GM23338 (cell line): ENCODE results near the gene CCND1. TPM values are rescaled to one million over a fixed set of nuclear protein-coding genes. Genes with fewer than 3 reads are reported as not detected.

Experiments used
- ATAC-seq: fragments of 200-7000 bp; cut with Tn5 transposase; 3 replicates; pipeline ENCODE4 v1.9.1; 2020
- DNase-seq: peaks from one replicate; pipeline ENCODE4 v3.0.0-alpha.2; 2015; ENCODE audit warnings: low spot score
- H2AFZ ChIP-seq: fragments of 200-600 bp; sonication (generic); 2 replicates; pipeline ENCODE4 v1.8.0; 2016; ENCODE audit warnings: antibody characterized with exemption, mild to moderate bottlenecking, moderate library complexity
- H3F3A ChIP-seq: fragments of 200-600 bp; sonication (generic); replicated peaks from 2 replicates; pipeline ENCODE4 v1.8.0; 2017; ENCODE audit warnings: antibody characterized with exemption, mixed run types, low read depth
- H3K27ac ChIP-seq: fragments of 200-600 bp; sonication (generic); 2 replicates; pipeline ENCODE4 v1.6.1; 2016; ENCODE audit warnings: low read depth
- H3K27me3 ChIP-seq: fragments of 200-600 bp; sonication (generic); 2 replicates; pipeline ENCODE4 v1.8.0; 2016; ENCODE audit warnings: mild to moderate bottlenecking, mixed run types, moderate library complexity; ENCODE audit not compliant: insufficient read depth
- H3K36me3 ChIP-seq: fragments of 200-600 bp; sonication (generic); 2 replicates; pipeline ENCODE4 v1.8.0; 2016; ENCODE audit warnings: mild to moderate bottlenecking; ENCODE audit not compliant: insufficient read depth
- H3K4me1 ChIP-seq: fragments of 200-600 bp; sonication (generic); 2 replicates; pipeline ENCODE4 v1.8.0; 2016; ENCODE audit warnings: mild to moderate bottlenecking, moderate library complexity; ENCODE audit not compliant: insufficient read depth
- H3K4me2 ChIP-seq: fragments of 200-600 bp; sonication (generic); 2 replicates; pipeline ENCODE4 v1.7.1; 2017; ENCODE audit warnings: mixed run types
- H3K4me3 ChIP-seq: fragments of 200-600 bp; sonication (generic); 2 replicates; pipeline ENCODE4 v1.6.1; 2016; ENCODE audit warnings: mixed run types
- H3K79me2 ChIP-seq: fragments of 200-600 bp; sonication (generic); replicated peaks from 2 replicates; pipeline ENCODE4 v1.8.0; 2017; ENCODE audit warnings: mild to moderate bottlenecking; ENCODE audit not compliant: insufficient read depth
- H3K9me2 ChIP-seq: fragments of 200-600 bp; sonication (generic); 2 replicates; pipeline ENCODE4 v1.8.0; 2017; ENCODE audit not compliant: insufficient read depth
- H4K20me1 ChIP-seq: fragments of 200-600 bp; sonication (generic); replicated peaks from 2 replicates; pipeline ENCODE4 v1.8.0; 2017; ENCODE audit warnings: mild to moderate bottlenecking; ENCODE audit not compliant: insufficient read depth
- H3K27ac Mint-ChIP-seq: 2 replicates; pipeline ENCODE4 v1.8.0; 2020; ENCODE audit warnings: inconsistent platforms, mild to moderate bottlenecking, moderate library complexity, mixed read lengths
- H3K27me3 Mint-ChIP-seq: 3 replicates; pipeline ENCODE4 v1.8.0; 2022; ENCODE audit warnings: low read depth, mild to moderate bottlenecking, moderate library complexity, mixed read lengths, inconsistent platforms; ENCODE audit not compliant: insufficient read depth, poor library complexity
- H3K36me3 Mint-ChIP-seq: 3 replicates; pipeline ENCODE4 v1.8.0; 2021; ENCODE audit warnings: low read depth, mild to moderate bottlenecking, inconsistent platforms, moderate library complexity, mixed read lengths
- H3K4me1 Mint-ChIP-seq: 3 replicates; pipeline ENCODE4 v1.8.0; 2020; ENCODE audit warnings: mild to moderate bottlenecking, inconsistent platforms, mixed read lengths
- H3K4me3 Mint-ChIP-seq: 3 replicates; pipeline ENCODE4 v1.8.0; 2021; ENCODE audit warnings: moderate library complexity, mild to moderate bottlenecking, inconsistent platforms, mixed read lengths
- H3K9me3 Mint-ChIP-seq: 3 replicates; pipeline ENCODE4 v1.8.0; 2020; ENCODE audit warnings: moderate library complexity, mild to moderate bottlenecking, inconsistent platforms, mixed read lengths
- CREB1 ChIP-seq: fragments of 250-450 bp; sonication (Bioruptor Pico); IDR thresholded peaks from 2 replicates; pipeline ENCODE4 v1.5.0; 2020; ENCODE audit warnings: low read depth, mild to moderate bottlenecking, moderate library complexity
- CTCF ChIP-seq, 2 experiments: fragments of 200-600 bp in 1 of 2; sonication (generic) in 1 of 2; conservative IDR thresholded peaks; 2 replicates each; pipeline versions ENCODE4 v1.5.1 to v1.6.1; 2016 to 2017; ENCODE audit warnings: antibody characterized with exemption in 2 of 2, low read depth in 2 of 2, mild to moderate bottlenecking in 2 of 2, moderate library complexity in 1 of 2
- ETS1 ChIP-seq: IDR thresholded peaks from 2 replicates; pipeline ENCODE4 v1.6.1; 2016; ENCODE audit warnings: antibody characterized with exemption
- EZH2phosphoT487 ChIP-seq: fragments of 200-600 bp; sonication (generic); IDR thresholded peaks from one replicate; pipeline ENCODE4 v1.8.1; 2018; ENCODE audit warnings: antibody characterized with exemption; ENCODE audit not compliant: unreplicated experiment
- JUNB ChIP-seq: IDR thresholded peaks from one replicate; pipeline ENCODE4 v1.6.1; 2016; ENCODE audit warnings: antibody characterized with exemption; ENCODE audit not compliant: unreplicated experiment
- NANOG ChIP-seq: IDR thresholded peaks from 2 replicates; pipeline ENCODE4 v1.6.1; 2016; ENCODE audit warnings: antibody characterized with exemption, borderline replicate concordance
- POLR2AphosphoS5 ChIP-seq: IDR thresholded peaks from 2 replicates; pipeline ENCODE4 v1.6.1; 2016; ENCODE audit warnings: antibody characterized with exemption, low read depth
- REST ChIP-seq: IDR thresholded peaks from one replicate; pipeline ENCODE4 v1.6.1; 2018; ENCODE audit warnings: antibody characterized with exemption; ENCODE audit not compliant: unreplicated experiment
- polyA plus RNA-seq: library from polyadenylated mRNA; unstranded; fragments of >200 nt; fragmentation: Nextera tagmentation; extraction: Ambion mirVana; gene quantifications from 2 replicates; pipeline ENCODE4 v1.2.1, GENCODE V29; 2016
- total RNA-seq: library from RNA; depleted of rRNA; stranded (reverse); fragments of >200 nt; shearing (Covaris generic); gene quantifications from 2 replicates; pipeline ENCODE4 v1.2.3, GENCODE V29; 2014

The CCND1 gene
- total and polyA plus RNA-seq, 2 experiments from 2014 or later, result 109 to 183 TPM

GRCh38 chr11:69651834-69652620 is 11.1 kb downstream of the CCND1 start:
- no peak for TF ChIP-seq CTCF (conservative IDR thresholded peaks at IDR 0.05; ENCODE audit: low read depth in 2 of 2)
- no peak for TF ChIP-seq POLR2AphosphoS5
- TF ChIP-seq EZH2phosphoT487, result no peak
- no peak for TF ChIP-seq NANOG
- no peak for TF ChIP-seq REST
- TF ChIP-seq CREB1 (CRISPR knock-in tag), result no peak
- no peaks in the 10 kb centered on the region for H3K9me2 ChIP-seq
- 0 out of 2 replicates have a peak, but pooled peaks cover 3% of the 10 kb centered on the region for H3K79me2 ChIP-seq
- DNase-seq (no peak), ATAC-seq (no peak)
- no peak overlapping the region for H2AFZ ChIP-seq
- Mint-ChIP-seq H3K27me3 (peaks cover 18% of the 10 kb centered on the region), H3K36me3 (peaks cover 63% of the 10 kb centered on the region), H3K4me1 (peaks cover 12% of the 10 kb centered on the region), H3K27ac (no peak overlapping the region), H3K4me3 (no peak overlapping the region), H3K9me3 (no peaks in the 10 kb centered on the region; the same call in 2 of the 3 replicates)
- no peaks in the 10 kb centered on the region for H3K4me1 ChIP-seq
- peaks cover 18% of the 10 kb centered on the region for H3K36me3 ChIP-seq
- H4K20me1 ChIP-seq, result 0 out of 2 replicates have a peak, but pooled peaks cover 3% of the 10 kb centered on the region
- H3K4me2 ChIP-seq, result no peak overlapping the region
- no peak overlapping the region for H3K27ac ChIP-seq
- H3K4me3 ChIP-seq, result no peak overlapping the region
- H3F3A ChIP-seq, result 0 out of 2 replicates have a peak, but pooled peaks cover 4% of the 10 kb centered on the region
- H3K27me3 ChIP-seq, result no peaks in the 10 kb centered on the region

- H3K4me2 ChIP-seq, result no peak overlapping the region
- peaks cover 8% of the 10 kb centered on the region; the same call in 1 of the 2 replicates for H3K4me1 ChIP-seq
- H3K27ac Mint-ChIP-seq, result no peak overlapping the region
- peak overlapping the region; percentile 60; the same call in 1 of the 2 replicates for H3K27ac ChIP-seq
- H3K27me3 ChIP-seq, result no peaks in the 10 kb centered on the region
- peaks cover 22% of the 10 kb centered on the region for H3K4me1 Mint-ChIP-seq
- H3K4me3 Mint-ChIP-seq, result no peak overlapping the region
- 0 out of 2 replicates have a peak, but pooled peaks cover 3% of the 10 kb centered on the region for H3K79me2 ChIP-seq
- H3K27me3 Mint-ChIP-seq, result peaks cover 18% of the 10 kb centered on the region
- ATAC-seq (no peak), DNase-seq (no peak)
- peaks cover 18% of the 10 kb centered on the region for H3K36me3 ChIP-seq
- no peak overlapping the region for H3K4me3 ChIP-seq
- no peaks in the 10 kb centered on the region; the same call in 2 of the 3 replicates for H3K9me3 Mint-ChIP-seq
- H3F3A ChIP-seq, result 0 out of 2 replicates have a peak, but pooled peaks cover 4% of the 10 kb centered on the region
- 0 out of 2 replicates have a peak, but pooled peaks cover 3% of the 10 kb centered on the region for H4K20me1 ChIP-seq
- no peak overlapping the region for H2AFZ ChIP-seq
- H3K36me3 Mint-ChIP-seq, result peaks cover 55% of the 10 kb centered on the region
- H3K9me2 ChIP-seq, result no peaks in the 10 kb centered on the region
- no peak for TF ChIP-seq JUNB
- no peak for TF ChIP-seq ETS1
Measured at GRCh38 chr11:69652999-69653398, 12.0 kb downstream of the CCND1 start.
